Myocyte (in vitro differentiated cells): Measurements from ENCODE around the gene SMYD3. TPM values are rescaled to one million over a fixed set of nuclear protein-coding genes. Genes with fewer than 3 reads are reported as not detected.

Experiments used
- DNase-seq: peaks from one replicate; pipeline ENCODE4 v3.0.0-alpha.2; 2012; ENCODE audit warnings: low read depth
- total RNA-seq: library from RNA; depleted of rRNA; stranded (reverse); fragments of >200 nt; gene quantifications from 2 replicates; pipeline ENCODE4 v1.2.3, GENCODE V29; 2014

The SMYD3 gene
- total RNA-seq, 1 donor from 2014 or later = 18.7 TPM

- DNase-seq = no peak
These were observed 9.0 kb upstream of the SMYD3 start for GRCh38 chr1:246516126-246516525.

- no peak for DNase-seq
These were observed 8.4 kb upstream of the SMYD3 start for GRCh38 chr1:246515390-246516005.

GRCh38 chr1:246513619-246514343, 6.7 kb upstream of the SMYD3 start:
- no peak for DNase-seq

- no peak for DNase-seq
These were observed 6.0 kb upstream of the SMYD3 start for GRCh38 chr1:246513041-246513440.

- DNase-seq = no peak
These were observed 5.6 kb upstream of the SMYD3 start for GRCh38 chr1:246512635-246513034.

GRCh38 chr1:246512230-246512629, 5.2 kb upstream of the SMYD3 start:
- DNase-seq = no peak

GRCh38 chr1:246511203-246511602, 4.1 kb upstream of the SMYD3 start:
- no peak for DNase-seq

GRCh38 chr1:246510147-246511030, 3.3 kb upstream of the SMYD3 start:
- no peak for DNase-seq

GRCh38 chr1:246508897-246509688, 2.0 kb upstream of the SMYD3 start:
- DNase-seq = no peak

- DNase-seq = no peak
These were observed 759 bp downstream of the SMYD3 start for GRCh38 chr1:246506367-246506673.

- no peak for DNase-seq
These were observed 3.7 kb downstream of the SMYD3 start for GRCh38 chr1:246503341-246503740.

GRCh38 chr1:246497331-246497915, 9.7 kb downstream of the SMYD3 start:
- DNase-seq = peak; percentile 76

- peak; percentile 84 for DNase-seq
These were observed 14.4 kb downstream of the SMYD3 start for GRCh38 chr1:246492611-246493245.

- DNase-seq = no peak
These were observed 15.5 kb downstream of the SMYD3 start for GRCh38 chr1:246491551-246492053.

- DNase-seq = no peak
These were observed 18.4 kb downstream of the SMYD3 start for GRCh38 chr1:246488674-246489073.

GRCh38 chr1:246483569-246483933, 23.5 kb downstream of the SMYD3 start:
- no peak for DNase-seq

- no peak for DNase-seq
These were observed 24.1 kb downstream of the SMYD3 start for GRCh38 chr1:246482805-246483568.

GRCh38 chr1:246479061-246479460, 28.0 kb downstream of the SMYD3 start:
- DNase-seq = no peak

- DNase-seq = no peak
These were observed 29.4 kb downstream of the SMYD3 start for GRCh38 chr1:246477634-246478033.

GRCh38 chr1:246476771-246477170, 30.3 kb downstream of the SMYD3 start:
- DNase-seq = no peak
